ENCODE data around the gene CAPZB. TPM values are rescaled to one million over a fixed set of nuclear protein-coding genes. Genes with fewer than 3 reads are reported as not detected.

Gene CAPZB
- total and polyA plus RNA-seq, 12 donors: 99.7 to 386 (median 164) TPM

DNA sequence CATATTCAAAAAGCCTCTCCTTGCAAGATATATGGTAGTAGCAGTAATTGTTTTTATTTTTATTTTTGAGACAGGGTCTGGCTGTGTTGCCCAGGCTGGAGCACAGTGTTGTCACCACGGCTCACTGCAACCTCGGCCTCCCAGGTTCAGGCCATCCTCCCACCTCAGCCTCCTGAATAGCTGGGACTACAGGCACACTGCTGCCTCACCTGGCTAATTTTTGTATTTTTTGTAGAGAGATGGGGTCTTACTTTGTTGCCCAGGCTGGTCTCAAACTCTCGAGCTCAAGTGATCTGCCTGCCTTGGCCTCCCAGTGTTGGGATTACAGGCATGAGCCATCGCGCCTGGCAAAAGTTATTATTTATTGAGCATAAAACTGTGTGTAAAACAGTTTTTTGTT, 134.8 kb downstream of the CAPZB start:
- H3K36me3 ChIP-seq (replicated peaks in 1 of 2): peaks cover 0 to 61% of the 10 kb centered on the region in 2 donors
- WGBS, 4 donors: 95 to 98% (median 96%) methylated on average over 5 of the region's 5 CpGs
- no peaks in the 10 kb centered on the region for H3K9me3 ChIP-seq (replicated peaks in 1 of 3)
- no peak overlapping the region for H3K27ac ChIP-seq
- DNase-seq: no peak
- TF ChIP-seq, protein P1, sequence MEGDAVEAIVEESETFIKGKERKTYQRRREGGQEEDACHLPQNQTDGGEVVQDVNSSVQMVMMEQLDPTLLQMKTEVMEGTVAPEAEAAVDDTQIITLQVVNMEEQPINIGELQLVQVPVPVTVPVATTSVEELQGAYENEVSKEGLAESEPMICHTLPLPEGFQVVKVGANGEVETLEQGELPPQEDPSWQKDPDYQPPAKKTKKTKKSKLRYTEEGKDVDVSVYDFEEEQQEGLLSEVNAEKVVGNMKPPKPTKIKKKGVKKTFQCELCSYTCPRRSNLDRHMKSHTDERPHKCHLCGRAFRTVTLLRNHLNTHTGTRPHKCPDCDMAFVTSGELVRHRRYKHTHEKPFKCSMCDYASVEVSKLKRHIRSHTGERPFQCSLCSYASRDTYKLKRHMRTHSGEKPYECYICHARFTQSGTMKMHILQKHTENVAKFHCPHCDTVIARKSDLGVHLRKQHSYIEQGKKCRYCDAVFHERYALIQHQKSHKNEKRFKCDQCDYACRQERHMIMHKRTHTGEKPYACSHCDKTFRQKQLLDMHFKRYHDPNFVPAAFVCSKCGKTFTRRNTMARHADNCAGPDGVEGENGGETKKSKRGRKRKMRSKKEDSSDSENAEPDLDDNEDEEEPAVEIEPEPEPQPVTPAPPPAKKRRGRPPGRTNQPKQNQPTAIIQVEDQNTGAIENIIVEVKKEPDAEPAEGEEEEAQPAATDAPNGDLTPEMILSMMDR (IDR thresholded peaks at IDR 0.05): no peak
- TF ChIP-seq POLR2A (IDR thresholded peaks at IDR 0.05): no peak
- H3K4me3 ChIP-seq: no peak overlapping the region
- intact Hi-C loops (cut with DNase I): no loop called here
- no peaks in the 10 kb centered on the region for H3K4me1 ChIP-seq (replicated peaks in 1 of 2)
- H3K27me3 ChIP-seq: no peaks in the 10 kb centered on the region

DNA sequence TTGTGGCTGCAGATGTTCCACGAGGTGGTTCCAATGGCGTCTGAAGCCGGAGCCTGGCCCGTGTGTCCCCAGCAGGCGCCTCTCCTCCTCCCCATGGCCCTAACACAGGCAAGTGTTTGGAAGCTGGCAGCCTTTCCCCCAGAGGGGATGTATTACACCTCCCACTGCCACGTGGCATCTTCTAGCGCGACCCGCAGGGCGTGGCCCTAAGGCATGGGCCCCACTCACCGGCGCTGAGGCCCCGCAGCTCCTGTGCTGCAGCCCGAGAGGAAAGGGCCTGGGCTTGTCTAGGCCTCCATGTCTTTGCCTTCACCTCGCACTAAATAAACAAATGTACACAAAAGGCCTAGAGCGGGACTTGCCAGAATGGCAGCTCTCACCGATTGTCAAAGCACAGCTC, 135.3 kb downstream of the CAPZB start:
- H3K27me3 ChIP-seq: no peaks in the 10 kb centered on the region
- no peaks in the 10 kb centered on the region for H3K4me1 ChIP-seq (replicated peaks in 1 of 2)
- intact Hi-C loops (cut with DNase I): no loop called here
- no peak overlapping the region for H3K27ac ChIP-seq
- no peak for TF ChIP-seq POLR2A (IDR thresholded peaks at IDR 0.05)
- no peak for DNase-seq
- H3K4me3 ChIP-seq: no peak overlapping the region
- H3K36me3 ChIP-seq (replicated peaks in 1 of 2): peaks cover 0 to 60% of the 10 kb centered on the region in 2 donors
- H3K9me3 ChIP-seq (replicated peaks in 1 of 3): no peaks in the 10 kb centered on the region
- 93 to 98% (median 95%) methylated on average over 9 to 17 of the region's 17 CpGs for WGBS, 4 donors

DNA sequence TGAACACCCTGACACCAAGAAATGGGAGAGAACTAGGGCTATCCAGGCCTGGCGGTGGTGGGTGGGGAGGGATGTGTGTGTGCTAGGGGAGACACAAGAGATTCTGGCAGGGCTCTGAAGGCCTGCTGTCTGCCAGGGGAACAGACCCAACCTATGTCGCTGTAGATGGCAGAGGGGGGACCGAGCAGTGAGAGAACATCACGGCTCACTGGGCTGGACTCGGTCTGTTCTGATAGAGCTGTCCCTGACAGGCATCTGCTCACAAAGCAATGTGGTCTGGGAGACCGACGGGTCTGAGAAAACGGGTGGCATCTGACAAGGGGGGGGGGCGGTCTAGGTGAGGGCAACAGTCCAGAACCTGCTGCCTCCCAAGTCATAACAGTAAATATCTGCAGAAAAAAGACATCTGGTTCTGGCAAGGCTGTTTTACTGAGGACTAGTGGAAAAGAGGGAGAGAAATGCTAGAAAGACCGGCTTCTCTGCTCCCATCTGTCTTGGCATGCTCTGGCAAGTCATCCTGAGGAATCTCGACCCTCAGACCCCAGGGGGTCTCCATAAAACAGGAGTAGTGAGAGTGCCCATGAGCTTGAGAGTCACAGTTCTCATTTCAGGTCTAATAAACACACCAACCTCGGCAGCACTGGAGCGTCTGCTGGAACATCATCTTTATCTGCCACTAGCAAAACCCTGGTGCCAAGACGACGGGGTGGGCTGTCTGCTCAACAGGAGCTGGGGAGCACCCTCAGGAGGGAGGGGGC, 136.7 kb downstream of the CAPZB start:
- intact Hi-C loops (cut with DNase I): no loop called here
- DNase-seq: no peak
- Histone ChIP-seq H3K27me3 (no peaks in the 10 kb centered on the region), H3K4me3 (no peak overlapping the region), H3K27ac (no peak overlapping the region), H3K9me3 (replicated peaks in 1 of 3) (no peaks in the 10 kb centered on the region), H3K36me3 (replicated peaks in 1 of 2) (peaks cover 0 to 60% of the 10 kb centered on the region in 2 donors), H3K4me1 (replicated peaks in 1 of 2) (no peaks in the 10 kb centered on the region)
- 79 to 89% (median 82%) methylated on average over 13 to 15 of the region's 15 CpGs for WGBS, 4 donors
- TF ChIP-seq POLR2A (IDR thresholded peaks at IDR 0.05): no peak
- TF ChIP-seq, protein P1 (IDR thresholded peaks at IDR 0.05): no peak

DNA sequence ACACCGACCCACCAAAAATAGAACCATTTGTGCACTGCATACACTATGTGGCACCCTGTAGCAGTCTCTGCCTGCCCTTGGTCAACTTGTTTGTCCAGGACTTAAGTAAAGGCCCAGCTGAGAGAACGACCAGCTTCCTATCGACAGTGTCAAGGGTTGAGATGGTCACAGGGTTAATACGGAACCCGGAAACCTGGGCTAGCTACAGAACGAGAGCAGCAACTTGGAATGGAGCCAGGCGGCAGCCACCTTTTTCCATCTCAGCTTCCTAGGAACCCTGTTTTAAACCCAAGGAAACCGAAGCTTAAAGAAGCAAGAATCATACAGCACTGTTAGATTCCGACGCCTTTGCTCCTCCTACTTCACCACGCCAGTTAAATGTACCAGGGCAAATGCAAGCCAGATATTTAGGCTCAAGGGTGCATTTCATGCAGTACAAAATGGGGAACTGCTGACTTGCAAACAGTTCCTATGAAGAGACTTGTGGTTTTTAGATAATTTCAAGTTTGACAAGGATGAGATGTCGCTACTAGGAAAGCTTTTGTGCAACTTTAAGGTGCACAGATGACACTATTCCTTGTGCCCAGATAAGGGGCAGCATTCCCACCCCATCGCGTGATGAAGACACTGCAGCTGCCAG, 137.7 kb downstream of the CAPZB start:
- intact Hi-C loops (cut with DNase I): no loop called here
- Histone ChIP-seq H3K4me1 (replicated peaks in 1 of 2) (no peaks in the 10 kb centered on the region), H3K27me3 (no peaks in the 10 kb centered on the region), H3K36me3 (replicated peaks in 1 of 2) (peaks cover 0 to 58% of the 10 kb centered on the region in 2 donors), H3K27ac (no peak overlapping the region), H3K4me3 (no peak overlapping the region), H3K9me3 (replicated peaks in 1 of 3) (no peaks in the 10 kb centered on the region)
- DNase-seq: no peak
- 77 to 85% (median 80%) methylated on average over 13 to 14 of the region's 14 CpGs for WGBS, 4 donors
- TF ChIP-seq, protein P1 (IDR thresholded peaks at IDR 0.05): no peak
- no peak for TF ChIP-seq POLR2A (IDR thresholded peaks at IDR 0.05)

Data from adrenal gland (tissue), 12 donors.